H1 (cell line): Measurements from ENCODE around the gene TPRN. TPM values are rescaled to one million over a fixed set of nuclear protein-coding genes. Genes with fewer than 3 reads are reported as not detected.

Experiments used
- ASH2L ChIP-seq: fragments of 200-600, 300-600 bp; sonication (generic); IDR thresholded peaks from one replicate; pipeline ENCODE4 v1.7.1; 2017; ENCODE audit warnings: low read length
- GTF2F1 ChIP-seq: IDR thresholded peaks from 2 replicates; pipeline ENCODE4 v1.6.1; 2012; ENCODE audit warnings: low read depth, low read length, improper control_type of control experiment, borderline replicate concordance
- ZNF274 ChIP-seq: IDR thresholded peaks from 2 replicates; pipeline ENCODE4 v1.7.0; 2012; ENCODE audit warnings: low read length, borderline replicate concordance; ENCODE audit errors: extremely low read depth
- polyA plus RNA-seq, 7 experiments: library from polyadenylated mRNA; depleted of rRNA in 3 of 7; stranded (reverse) in 5 of 7; unstranded in 2 of 7; fragments of >200 nt in 5 of 7; fragments of 200-250 nt in 2 of 7; gene quantifications; 1 replicate in 5 of 7; 2 replicates in 1 of 7; 4 replicates in 1 of 7; pipeline versions ENCODE4 v1.2.1 to v1.2.3, GENCODE V29; 2011 to 2013; ENCODE audit warnings: missing spikeins in 2 of 7, mixed read lengths in 2 of 7
- total RNA-seq: library from RNA; stranded (reverse); fragmentation: NEBNext Ultra II Directional; extraction: Animal tissue kit (Norgen Biotek cat#: 25700); gene quantifications from 2 replicates; pipeline ENCODE4 v1.2.1, GENCODE V29; 2021

The TPRN gene
- total and polyA plus RNA-seq, 2 of the 8 experiments (the other 6 are each of a cell fraction or from before 2014, with no cell fraction given): 9.7 to 23.2 TPM

- TF ChIP-seq GTF2F1: no peak
- TF ChIP-seq ZNF274: no peak
- no peak for TF ChIP-seq ASH2L
These were observed 33.2 kb downstream of the TPRN start (continued) for GRCh38 chr9:137167277-137167746.
